HepG2 (cell line): ENCODE data around the gene SRSF10. TPM values are rescaled to one million over a fixed set of nuclear protein-coding genes. Genes with fewer than 3 reads are reported as not detected.
"Not testable (repeated sequence)": the region's sequence is repeated elsewhere in the genome, so short reads cannot be mapped to it uniquely, and the experiment has no call there.

ENCODE experiments used
- ATAC-seq: fragments of 200-7000 bp; cut with Tn5 transposase; 3 replicates; pipeline ENCODE4 v1.9.1; 2020; ENCODE audit warnings: mild to moderate bottlenecking, moderate library complexity
- BruUV-seq: library from RNA; stranded (reverse); fragments of 400-500 nt; replicated peaks from 2 replicates; lab custom pipeline; 2021; lab: Mats Ljungman, UMichigan
- CTCF ChIA-PET: fragments of 300-600 bp; formaldehyde crosslinking; extraction: SDS; loops from one replicate; lab custom pipeline; 2021; ENCODE audit warnings: low total read pairs, inconsistent platforms, low intra/inter-chr PET ratio; lab: Yijun Ruan, JAX
- POLR2A ChIA-PET: fragments of 350-600 bp; sonication (Branson Sonifier 250); formaldehyde crosslinking; loops from one replicate; lab custom pipeline; 2020; ENCODE audit warnings: antibody characterized with exemption, inconsistent platforms; lab: Yijun Ruan, JAX
- DNase-seq: peaks from one replicate; pipeline ENCODE4 v3.0.0-alpha.2; 2015; ENCODE audit warnings: low spot score
- FAIRE-seq: peaks from 3 replicates; lab custom pipeline; 2011; peaks lifted over from hg19 to GRCh38; lab: Jason Lieb, UNC
- H2AFZ ChIP-seq: one replicate; pipeline ENCODE4 v1.6.1; 2011; ENCODE audit warnings: low read length, inconsistent platforms
- H3K27ac ChIP-seq: fragments of 300-600 bp; 3 replicates; pipeline ENCODE4 v1.8.0; 2011; ENCODE audit warnings: mixed run types, mild to moderate bottlenecking, mixed read lengths, low read length, inconsistent platforms; ENCODE audit not compliant: insufficient read depth; ENCODE audit errors: extremely low read length
- H3K27me3 ChIP-seq, 2 experiments: fragments of 200-600 bp in 1 of 2; 2 replicates in 1 of 2; 3 replicates in 1 of 2; pipeline versions ENCODE4 v1.6.0 to v1.8.0; 2011; ENCODE audit warnings: low read length in 2 of 2, mild to moderate bottlenecking in 2 of 2, moderate library complexity in 2 of 2, inconsistent platforms in 1 of 2; ENCODE audit not compliant: insufficient read depth in 2 of 2, control insufficient read depth in 1 of 2
- H3K36me3 ChIP-seq, 2 experiments: fragments of 200-600 bp in 1 of 2; replicated peaks in 1 of 2; 2 replicates in 1 of 2; 3 replicates in 1 of 2; pipeline versions ENCODE4 v1.5.1 to v1.8.0; 2011; ENCODE audit warnings: low read length in 2 of 2, inconsistent platforms in 1 of 2; ENCODE audit not compliant: insufficient read depth in 2 of 2, control insufficient read depth in 1 of 2
- H3K4me1 ChIP-seq: 2 replicates; pipeline ENCODE4 v1.5.1; 2012; ENCODE audit warnings: low read length, inconsistent platforms; ENCODE audit not compliant: insufficient read depth
- H3K4me2 ChIP-seq: 2 replicates; pipeline ENCODE4 v1.6.0; 2011; ENCODE audit warnings: low read depth, low read length, inconsistent platforms
- H3K4me3 ChIP-seq, 3 experiments: fragments of 200-600 bp in 1 of 3; sonication (generic), shearing (Covaris generic) in 1 of 3; replicated peaks in 1 of 3; 2 replicates each; pipeline ENCODE4 v1.5.1; 2011 to 2016; ENCODE audit warnings: low read length in 3 of 3, inconsistent platforms in 2 of 3, low read depth in 2 of 3, mild to moderate bottlenecking in 2 of 3, control low read depth in 1 of 3, mixed read lengths in 1 of 3; ENCODE audit not compliant: insufficient read depth in 1 of 3
- H3K79me2 ChIP-seq: one replicate; pipeline ENCODE4 v1.6.1; 2011; ENCODE audit warnings: low read length, inconsistent platforms; ENCODE audit not compliant: insufficient read depth
- H3K9ac ChIP-seq: 2 replicates; pipeline ENCODE4 v1.6.0; 2011; ENCODE audit warnings: mild to moderate bottlenecking, low read depth, low read length, inconsistent platforms; ENCODE audit not compliant: insufficient read depth
- H3K9me3 ChIP-seq: 2 replicates; pipeline ENCODE4 v1.5.1; 2012; ENCODE audit warnings: mild to moderate bottlenecking, low read length
- H4K20me1 ChIP-seq: 2 replicates; pipeline ENCODE4 v1.6.0; 2011; ENCODE audit warnings: inconsistent platforms, mild to moderate bottlenecking, low read length, moderate library complexity; ENCODE audit not compliant: insufficient read depth
- FOXK2 ChIP-seq: fragments of 450-650 bp; IDR thresholded peaks from 2 replicates; pipeline ENCODE4 v1.6.1; 2016
- GZF1 ChIP-seq: sonication (generic); formaldehyde crosslinking; IDR thresholded peaks from 2 replicates; pipeline ENCODE4 v1.5.1; 2020; ENCODE audit warnings: mild to moderate bottlenecking, missing genetic modification reagents
- JDP2 ChIP-seq: sonication (generic); formaldehyde crosslinking; IDR thresholded peaks from 2 replicates; pipeline ENCODE4 v1.8.1; 2022; ENCODE audit warnings: missing genetic modification reagents, borderline replicate concordance
- JUND ChIP-seq: sonication (generic); formaldehyde crosslinking; IDR thresholded peaks from 2 replicates; pipeline ENCODE4 v1.8.0; 2022; ENCODE audit warnings: mild to moderate bottlenecking, missing genetic modification reagents
- SRY ChIP-seq: sonication (generic); formaldehyde crosslinking; IDR thresholded peaks from 2 replicates; pipeline ENCODE4 v1.8.0; 2022; ENCODE audit warnings: mild to moderate bottlenecking, missing genetic modification reagents
- TARDBP ChIP-seq: sonication (generic); formaldehyde crosslinking; IDR thresholded peaks from 2 replicates; pipeline ENCODE4 v1.8.0; 2022; ENCODE audit warnings: mild to moderate bottlenecking, missing genetic modification reagents
- ZEB1 ChIP-seq: IDR thresholded peaks from 2 replicates; pipeline ENCODE4 v1.6.1; 2012; ENCODE audit warnings: mild to moderate bottlenecking, low read depth, inconsistent platforms; ENCODE audit not compliant: insufficient replicate concordance
- ZFP36 ChIP-seq: fragments of 150-350 bp; IDR thresholded peaks from 2 replicates; pipeline ENCODE4 v1.6.1; 2018; ENCODE audit warnings: borderline replicate concordance, low read length, low read depth; ENCODE audit not compliant: partially characterized antibody
- ZFY ChIP-seq: sonication (generic); formaldehyde crosslinking; IDR thresholded peaks from 2 replicates; pipeline ENCODE4 v1.4.0; 2020; ENCODE audit warnings: missing genetic modification reagents
- ZNF225 ChIP-seq: sonication (generic); formaldehyde crosslinking; IDR thresholded peaks from 2 replicates; pipeline ENCODE4 v1.4.0; 2020; ENCODE audit warnings: mild to moderate bottlenecking, missing genetic modification reagents
- ZSCAN30 ChIP-seq: sonication (generic); formaldehyde crosslinking; IDR thresholded peaks from 2 replicates; pipeline ENCODE4 v1.5.0; 2020; ENCODE audit warnings: mild to moderate bottlenecking, missing genetic modification reagents
- WGBS: methylation state at CpG from one replicate; pipeline ENCODE4 v1.1.6; 2017; ENCODE audit warnings: low lambda C conversion rate; 5-methylcytosine and 5-hydroxymethylcytosine counted together
- in situ Hi-C: cut with HindIII; loops from 2 replicates; pipeline ENCODE4 v1.10.0; 2017; ENCODE audit warnings: low pct_unique_long_range_greater_than_20kb; ENCODE audit not compliant: extremely low pct_ligation_motif_present
- intact Hi-C: fragments of 100-400 bp; cut with micrococcal nuclease; formaldehyde crosslinking; loops from one replicate; pipeline ENCODE4 v1.10.0; 2022; ENCODE audit not compliant: unreplicated experiment
- polyA plus RNA-seq, 8 experiments: library from polyadenylated mRNA; depleted of rRNA in 3 of 8; stranded (reverse) in 7 of 8; unstranded in 1 of 8; fragments of >200 nt; fragmentation: Illumina TruSeq in 4 of 8; extraction: Trizol in 4 of 8; gene quantifications; 2 replicates each; pipeline versions ENCODE4 v1.2.1 to v1.2.3, GENCODE V29; 2011 to 2016; ENCODE audit warnings: low read depth in 4 of 8, missing spikeins in 1 of 8, mixed read lengths in 1 of 8; ENCODE audit not compliant: insufficient read depth in 1 of 8
- total RNA-seq, 5 experiments: library from RNA; depleted of rRNA; stranded (reverse); fragments of >200 nt; fragmentation: Illumina TruSeq; extraction: Trizol; gene quantifications; 2 replicates each; pipeline ENCODE4 v1.2.3, GENCODE V29; 2016; ENCODE audit warnings: low read depth in 1 of 5
- TF ChIP-seq, protein P1 (sequence below): IDR thresholded peaks from 2 replicates; pipeline ENCODE4 v1.6.1; 2016; ENCODE audit warnings: missing genetic modification reagents, missing compliant biosample characterization
- TF ChIP-seq, protein P2 (sequence below): sonication (generic); formaldehyde crosslinking; IDR thresholded peaks from 2 replicates; pipeline ENCODE4 v1.5.0; 2020; ENCODE audit warnings: missing genetic modification reagents

The SRSF10 gene
- total and polyA plus RNA-seq, 2 of the 13 experiments (the other 11 are each of a cell fraction or from before 2014, with no cell fraction given), result 126 to 186 TPM

GRCh38 chr1:23989263-23989662 is 9.1 kb upstream of the SRSF10 start:
- Histone ChIP-seq H3K4me2 (no peak overlapping the region), H3K9me3 (no peaks in the 10 kb centered on the region), H3K27me3 (no peaks in the 10 kb centered on the region), H2AFZ (no peak overlapping the region), H3K36me3 (no peaks in the 10 kb centered on the region), H3K4me3 (no peak overlapping the region), H3K4me1 (peaks cover 37% of the 10 kb centered on the region), H3K27ac (no peak overlapping the region), H3K9ac (no peak overlapping the region), H4K20me1 (no peaks in the 10 kb centered on the region), H3K79me2 (no peaks in the 10 kb centered on the region)
- in situ Hi-C loops, result no loop called here
- TF ChIP-seq GZF1 (CRISPR knock-in tag) (no peak), JDP2 (CRISPR knock-in tag) (no peak), ZNF225 (CRISPR knock-in tag) (no peak), ZFP36 (no peak), FOXK2 (no peak), SRY (CRISPR knock-in tag) (no peak), ZEB1 (no peak), JUND (CRISPR knock-in tag) (no peak), ZFY (CRISPR knock-in tag) (no peak), TARDBP (no peak), ZSCAN30 (CRISPR knock-in tag) (no peak)
- TF ChIP-seq, protein P1, sequence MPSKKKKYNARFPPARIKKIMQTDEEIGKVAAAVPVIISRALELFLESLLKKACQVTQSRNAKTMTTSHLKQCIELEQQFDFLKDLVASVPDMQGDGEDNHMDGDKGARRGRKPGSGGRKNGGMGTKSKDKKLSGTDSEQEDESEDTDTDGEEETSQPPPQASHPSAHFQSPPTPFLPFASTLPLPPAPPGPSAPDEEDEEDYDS (CRISPR knock-in tag), result no peak
- TF ChIP-seq, protein P2, sequence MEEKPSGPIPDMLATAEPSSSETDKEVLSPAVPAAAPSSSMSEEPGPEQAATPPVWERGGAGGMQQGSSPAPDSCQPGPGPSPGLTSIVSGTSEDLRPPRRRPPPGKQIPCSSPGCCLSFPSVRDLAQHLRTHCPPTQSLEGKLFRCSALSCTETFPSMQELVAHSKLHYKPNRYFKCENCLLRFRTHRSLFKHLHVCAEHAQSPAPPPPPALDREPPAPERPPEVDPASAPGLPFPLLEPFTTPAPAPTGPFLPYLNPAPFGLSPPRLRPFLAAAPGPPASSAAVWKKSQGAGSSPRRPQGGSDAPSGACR, result no peak
- 66% methylated on average over 3 of the region's 3 CpGs for WGBS
- ChIA-PET POLR2A (interaction anchor here (1.0 kb wide), 1 partner anchor 32 kb away, joined by 4 read pairs; no protein-coding TSS in a partner anchor), CTCF (no interaction called here)
- intact Hi-C loops, result no loop called here
- FAIRE-seq (no peak), ATAC-seq (no peak), DNase-seq (no peak)
- no TSS peak for BruUV-seq

DNA sequence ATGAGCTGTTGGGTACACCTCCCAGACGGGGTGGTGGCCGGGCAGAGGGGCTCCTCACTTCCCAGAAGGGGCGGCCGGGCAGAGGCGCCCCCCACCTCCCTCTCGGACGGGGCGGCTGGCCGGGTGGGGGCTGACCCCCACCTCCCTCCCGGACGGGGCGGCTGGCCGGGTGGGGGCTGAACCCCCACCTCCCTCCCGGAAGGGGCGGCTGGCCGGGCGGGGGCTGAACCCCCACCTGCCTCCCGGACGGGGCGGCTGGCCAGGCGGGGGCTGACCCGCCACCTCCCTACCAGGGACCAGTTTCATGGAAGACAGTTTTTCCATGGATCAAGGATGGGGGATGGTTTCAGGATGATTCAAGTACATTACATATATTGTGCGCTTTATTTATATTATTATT is 6.9 kb upstream of the SRSF10 start:
- BruUV-seq, in situ Hi-C loops, FAIRE-seq, H3K9ac ChIP-seq, H3K4me2 ChIP-seq, H3K27ac ChIP-seq, H4K20me1 ChIP-seq, H3K4me3 ChIP-seq, ATAC-seq, H3K9me3 ChIP-seq, POLR2A ChIA-PET, H3K36me3 ChIP-seq, H3K27me3 ChIP-seq, H2AFZ ChIP-seq, intact Hi-C loops, H3K79me2 ChIP-seq, CTCF ChIA-PET, DNase-seq: not testable (repeated sequence)
- 93% methylated on average over 15 of the region's 23 CpGs for whole genome bisulfite sequencing
- peaks cover 38% of the 10 kb centered on the region for H3K4me1 ChIP-seq
